Endothelial cell of umbilical vein (primary cell): ENCODE measurements around the gene NBEAL1. TPM values are rescaled to one million over a fixed set of nuclear protein-coding genes. Genes with fewer than 3 reads are reported as not detected.
"Not testable (repeated sequence)": the region's sequence is repeated elsewhere in the genome, so short reads cannot be mapped to it uniquely, and the experiment has no call there.

Experiments used
- BruUV-seq: library from RNA; stranded (reverse); fragments of 400-500 nt; replicated peaks from 2 replicates; lab custom pipeline; 2021; lab: Mats Ljungman, UMichigan
- CTCF ChIA-PET: fragments of 300-600, 350-600 bp; sonication (Branson Sonifier 250); formaldehyde crosslinking; loops from one replicate; lab custom pipeline; 2021; ENCODE audit warnings: antibody characterized with exemption, inconsistent platforms; lab: Charles Lee
- POLR2A ChIA-PET: fragments of 300-600, 350-600 bp; sonication (Branson Sonifier 250); formaldehyde crosslinking; loops from one replicate; lab custom pipeline; 2021; ENCODE audit warnings: antibody characterized with exemption, inconsistent platforms; lab: Charles Lee
- DNase-seq: peaks from one replicate; pipeline ENCODE4 v3.0.0-alpha.2; 2011; ENCODE audit warnings: low read depth, low spot score
- FAIRE-seq: peaks from 2 replicates; lab custom pipeline; 2011; peaks lifted over from hg19 to GRCh38; lab: Jason Lieb, UNC
- H2AFZ ChIP-seq: 2 replicates; pipeline ENCODE4 v1.6.0; 2012; ENCODE audit warnings: low read depth, low read length, control low read depth, inconsistent platforms
- H3K27ac ChIP-seq: 2 replicates; pipeline ENCODE4 v1.5.1; 2011; ENCODE audit warnings: low read depth, mild to moderate bottlenecking, control low read depth, low read length, moderate library complexity; ENCODE audit not compliant: insufficient read depth
- H3K27me3 ChIP-seq, 2 experiments: 2 replicates each; pipeline versions ENCODE4 v1.6.0 to v1.6.1; 2011; ENCODE audit warnings: low read length in 2 of 2, mixed read lengths in 1 of 2; ENCODE audit not compliant: control insufficient read depth in 2 of 2, insufficient read depth in 2 of 2
- H3K36me3 ChIP-seq, 2 experiments: 2 replicates in 1 of 2; 3 replicates in 1 of 2; pipeline ENCODE4 v1.5.1; 2011; ENCODE audit warnings: low read length in 2 of 2, mild to moderate bottlenecking in 1 of 2, moderate library complexity in 1 of 2; ENCODE audit not compliant: control insufficient read depth in 2 of 2, insufficient read depth in 2 of 2; ENCODE audit errors: extremely low read depth in 1 of 2
- H3K4me1 ChIP-seq: 3 replicates; pipeline ENCODE4 v1.5.1; 2011; ENCODE audit warnings: mild to moderate bottlenecking, low read length; ENCODE audit not compliant: control insufficient read depth, insufficient read depth; ENCODE audit errors: extremely low read depth
- H3K4me2 ChIP-seq: 2 replicates; pipeline ENCODE4 v1.6.1; 2011; ENCODE audit warnings: low read length, control low read depth, mixed read lengths; ENCODE audit not compliant: insufficient read depth
- H3K4me3 ChIP-seq, 3 experiments: fragments of 200-600 bp in 1 of 3; sonication (generic), shearing (Covaris generic) in 1 of 3; replicated peaks in 1 of 3; 2 replicates each; pipeline ENCODE4 v1.5.1; 2011 to 2016; ENCODE audit warnings: control low read depth in 3 of 3, low read length in 3 of 3, mild to moderate bottlenecking in 2 of 3, inconsistent platforms in 1 of 3, low read depth in 1 of 3, moderate library complexity in 1 of 3; ENCODE audit not compliant: insufficient read depth in 1 of 3
- H3K79me2 ChIP-seq: 2 replicates; pipeline ENCODE4 v1.6.0; 2012; ENCODE audit warnings: low read length, inconsistent platforms; ENCODE audit not compliant: control insufficient read depth, insufficient read depth
- H3K9ac ChIP-seq: replicated peaks from 2 replicates; pipeline ENCODE3; 2011; ENCODE audit warnings: low read length, control low read depth; ENCODE audit not compliant: insufficient read depth; ENCODE audit errors: extremely low read depth
- H3K9me1 ChIP-seq: replicated peaks from 3 replicates; pipeline ENCODE4 v1.6.0; 2011; ENCODE audit warnings: mild to moderate bottlenecking, low read length; ENCODE audit not compliant: control insufficient read depth, insufficient read depth; ENCODE audit errors: extremely low read depth
- H3K9me3 ChIP-seq: replicated peaks from 2 replicates; pipeline ENCODE4 v1.5.1; 2012; ENCODE audit warnings: low read length, inconsistent platforms; ENCODE audit not compliant: control insufficient read depth, insufficient read depth
- H4K20me1 ChIP-seq: replicated peaks from 2 replicates; pipeline ENCODE3; 2011; ENCODE audit warnings: mild to moderate bottlenecking, low read length; ENCODE audit not compliant: control insufficient read depth, insufficient read depth; ENCODE audit errors: extremely low read depth
- GATA2 ChIP-seq: IDR thresholded peaks from 2 replicates; pipeline ENCODE4 v1.7.0; 2011; ENCODE audit warnings: low read depth, mild to moderate bottlenecking, moderate library complexity, mixed read lengths, low read length; ENCODE audit not compliant: insufficient read length, insufficient read depth
- dilution Hi-C: fragments of 300-500 bp; cut with MboI; formaldehyde crosslinking; loops from one replicate; pipeline ENCODE4 v1.15.0; 2019; ENCODE audit warnings: low sequenced_read_pairs; ENCODE audit not compliant: extremely low pct_ligation_motif_present
- intact Hi-C: fragments of 100-400 bp; cut with micrococcal nuclease; formaldehyde crosslinking; loops from one replicate; pipeline ENCODE4 v1.10.0; 2022
- polyA plus RNA-seq, 4 experiments: library from polyadenylated mRNA; depleted of rRNA in 3 of 4; stranded (reverse) in 3 of 4; unstranded in 1 of 4; fragments of >200 nt; gene quantifications; 2 replicates each; pipeline versions ENCODE4 v1.2.1 to v1.2.3, GENCODE V29; 2011 to 2012; ENCODE audit warnings: missing spikeins in 1 of 4
- total RNA-seq: library from RNA; stranded (reverse); gene quantifications from 2 replicates; pipeline ENCODE4 v1.2.3, GENCODE V29; 2021
- TF ChIP-seq, protein P1 (sequence below), 2 donors: IDR thresholded peaks; 1 replicate in 1 of 2; 2 replicates in 1 of 2; pipeline ENCODE4 v1.5.1; 2011; ENCODE audit warnings: low read length in 2 of 2, mild to moderate bottlenecking in 2 of 2, moderate library complexity in 2 of 2, control low read depth in 1 of 2, inconsistent platforms in 1 of 2, low read depth in 1 of 2; ENCODE audit not compliant: insufficient read depth in 1 of 2; ENCODE audit errors: extremely low read depth in 1 of 2

Gene NBEAL1
- total and polyA plus RNA-seq, 2 donors (not counting 3 experiments of a cell fraction or from before 2014, with no cell fraction given) = 2.1 to 23.3 TPM

DNA sequence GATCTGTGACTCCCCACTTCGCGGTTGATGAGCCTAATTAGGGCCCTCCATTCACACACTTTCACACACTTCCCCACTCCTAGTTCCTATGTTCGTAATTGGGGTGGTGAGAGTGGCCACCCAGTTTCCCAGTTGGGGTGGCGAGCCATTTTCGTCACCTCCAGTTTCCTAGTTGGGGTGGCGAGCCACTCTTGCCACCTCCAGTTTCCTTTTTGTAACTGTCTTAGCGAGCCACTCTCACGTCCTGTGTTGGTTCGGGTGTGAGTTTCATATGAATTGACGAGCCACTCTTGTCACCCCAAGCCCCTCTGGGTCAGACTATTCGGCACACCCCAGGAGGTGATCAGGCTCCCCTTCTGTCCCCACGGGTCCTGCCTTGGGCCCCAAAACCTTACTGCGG, 238.1 kb downstream of the NBEAL1 start:
- no TSS peak for BruUV-seq
- no peaks in the 10 kb centered on the region for H3K9me1 ChIP-seq
- TF ChIP-seq, protein P1, sequence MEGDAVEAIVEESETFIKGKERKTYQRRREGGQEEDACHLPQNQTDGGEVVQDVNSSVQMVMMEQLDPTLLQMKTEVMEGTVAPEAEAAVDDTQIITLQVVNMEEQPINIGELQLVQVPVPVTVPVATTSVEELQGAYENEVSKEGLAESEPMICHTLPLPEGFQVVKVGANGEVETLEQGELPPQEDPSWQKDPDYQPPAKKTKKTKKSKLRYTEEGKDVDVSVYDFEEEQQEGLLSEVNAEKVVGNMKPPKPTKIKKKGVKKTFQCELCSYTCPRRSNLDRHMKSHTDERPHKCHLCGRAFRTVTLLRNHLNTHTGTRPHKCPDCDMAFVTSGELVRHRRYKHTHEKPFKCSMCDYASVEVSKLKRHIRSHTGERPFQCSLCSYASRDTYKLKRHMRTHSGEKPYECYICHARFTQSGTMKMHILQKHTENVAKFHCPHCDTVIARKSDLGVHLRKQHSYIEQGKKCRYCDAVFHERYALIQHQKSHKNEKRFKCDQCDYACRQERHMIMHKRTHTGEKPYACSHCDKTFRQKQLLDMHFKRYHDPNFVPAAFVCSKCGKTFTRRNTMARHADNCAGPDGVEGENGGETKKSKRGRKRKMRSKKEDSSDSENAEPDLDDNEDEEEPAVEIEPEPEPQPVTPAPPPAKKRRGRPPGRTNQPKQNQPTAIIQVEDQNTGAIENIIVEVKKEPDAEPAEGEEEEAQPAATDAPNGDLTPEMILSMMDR (IDR thresholded peaks at IDR 0.05; ENCODE audit: extremely low read depth in 1 of 2, insufficient read depth in 1 of 2, low read depth in 1 of 2, low read length in 2 of 2) = no peak
- no peak for TF ChIP-seq GATA2
- H3K79me2 ChIP-seq = no peaks in the 10 kb centered on the region
- H3K27me3 ChIP-seq = no peaks in the 10 kb centered on the region
- dilution Hi-C loops (no loop called here), intact Hi-C loops (no loop called here)
- ChIA-PET POLR2A (no interaction called here), CTCF (no interaction called here)
- FAIRE-seq = no peak
- no peak overlapping the region for H3K4me2 ChIP-seq
- no peaks in the 10 kb centered on the region for H3K9me3 ChIP-seq
- no peak overlapping the region for H2AFZ ChIP-seq
- H4K20me1 ChIP-seq = no peaks in the 10 kb centered on the region
- H3K9ac ChIP-seq = no peak overlapping the region
- H3K36me3 ChIP-seq = peaks cover 0 to 10% of the 10 kb centered on the region in 2 experiments
- no peak for DNase-seq
- no peak overlapping the region for H3K27ac ChIP-seq
- no peak overlapping the region for H3K4me3 ChIP-seq
- no peaks in the 10 kb centered on the region for H3K4me1 ChIP-seq

DNA sequence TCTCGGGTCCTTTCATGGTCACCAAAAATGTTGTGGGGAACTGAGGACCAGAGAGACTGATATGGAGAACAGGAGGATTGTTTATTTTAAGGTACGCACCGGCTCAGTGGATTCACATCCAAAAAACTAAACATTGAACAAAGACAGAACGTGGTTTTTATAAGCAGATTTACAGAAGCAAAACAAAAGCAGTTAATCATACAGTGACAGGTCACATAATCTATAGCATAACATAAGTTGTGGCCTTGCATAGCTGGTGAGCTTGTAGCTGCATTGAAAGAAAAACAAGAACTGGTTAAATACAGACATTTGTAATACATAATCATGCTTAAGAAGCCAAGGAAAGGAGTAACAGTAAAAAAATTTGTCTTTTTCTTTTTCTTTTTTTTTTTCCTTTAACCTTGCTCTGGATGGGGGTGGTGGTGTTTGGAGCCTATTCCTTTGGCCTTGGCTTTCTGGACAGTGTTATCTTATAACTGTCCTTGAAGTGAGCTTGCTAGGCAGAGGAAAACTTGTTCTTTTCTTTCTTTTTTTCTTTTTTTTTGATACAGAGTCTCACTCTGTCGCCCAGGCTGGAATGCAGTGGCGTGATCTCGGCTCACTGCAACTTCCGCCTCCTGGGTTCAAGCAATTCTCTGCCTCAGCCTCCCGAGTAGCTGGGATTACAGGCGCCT, 238.9 kb downstream of the NBEAL1 start:
- FAIRE-seq, H3K9ac ChIP-seq, H3K9me1 ChIP-seq, POLR2A ChIA-PET, DNase-seq, H3K4me2 ChIP-seq, H3K27me3 ChIP-seq, H4K20me1 ChIP-seq, intact Hi-C loops, H2AFZ ChIP-seq, H3K79me2 ChIP-seq, dilution Hi-C loops, BruUV-seq, H3K27ac ChIP-seq, H3K4me1 ChIP-seq, CTCF ChIA-PET, H3K4me3 ChIP-seq, H3K9me3 ChIP-seq: not testable (repeated sequence)
- H3K36me3 ChIP-seq = peaks cover 0 to 12% of the 10 kb centered on the region in 2 experiments
